SH-SY5Y (cell line): ENCODE data around the gene IL4I1.

ENCODE experiments used
- GATA2 ChIP-seq: IDR thresholded peaks from 2 replicates; pipeline ENCODE4 v1.6.1; 2011; ENCODE audit warnings: mild to moderate bottlenecking, low read depth, low read length
- GATA3 ChIP-seq: IDR thresholded peaks from 2 replicates; pipeline ENCODE4 v1.6.1; 2011; ENCODE audit warnings: low read depth, mild to moderate bottlenecking, low read length, moderate library complexity

DNA sequence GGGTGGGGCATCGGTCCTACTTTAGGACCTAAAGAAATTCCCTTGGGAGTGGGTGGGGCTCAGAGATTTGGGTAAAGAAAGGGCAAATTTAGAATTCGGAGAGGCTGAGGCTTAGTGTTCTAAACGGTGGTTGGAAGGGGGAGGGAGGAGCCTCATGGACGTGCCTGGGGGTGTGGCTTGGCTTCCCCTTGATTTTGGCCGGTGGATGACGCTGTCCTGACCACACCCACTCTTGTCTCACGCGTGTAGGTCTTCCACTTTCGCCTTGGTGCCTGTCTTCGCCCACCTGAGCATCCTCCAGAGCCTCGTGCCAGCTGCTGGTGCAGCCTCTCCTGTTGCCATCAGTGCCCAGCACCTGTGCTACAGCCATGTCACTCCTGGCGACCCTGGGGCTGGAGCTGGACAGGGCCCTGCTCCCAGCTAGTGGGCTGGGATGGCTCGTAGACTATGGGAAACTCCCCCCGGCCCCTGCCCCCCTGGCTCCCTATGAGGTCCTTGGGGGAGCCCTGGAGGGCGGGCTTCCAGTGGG, 33.9 kb upstream of the IL4I1 start:
- no peak for TF ChIP-seq GATA3
- TF ChIP-seq GATA2: no peak
